Uterus (tissue), 4 donors: ENCODE measurements around the gene PRSS21. TPM values are rescaled to one million over a fixed set of nuclear protein-coding genes. Genes with fewer than 3 reads are reported as not detected.

Experiments used
- DNase-seq, 2 donors: peaks; one replicate each; pipeline ENCODE4 v3.0.0-alpha.2; 2019 to 2020
- H3K27ac ChIP-seq, 2 donors: fragments of 200-600 bp; sonication (generic); 1 replicate in 1 of 2; 2 replicates in 1 of 2; pipeline ENCODE4 v1.5.1; 2016 to 2018
- H3K27me3 ChIP-seq, 2 donors: fragments of 200-600 bp; sonication (generic); one replicate each; pipeline ENCODE4 v1.5.1; 2018 to 2019; ENCODE audit warnings: control low read depth in 1 of 2
- H3K36me3 ChIP-seq, 2 donors: fragments of 200-600 bp; sonication (generic); one replicate each; pipeline ENCODE4 v1.5.1; 2019; ENCODE audit warnings: control low read depth in 1 of 2
- H3K4me1 ChIP-seq, 2 donors: fragments of 200-600 bp; sonication (generic); one replicate each; pipeline ENCODE4 v1.5.1; 2018 to 2019; ENCODE audit warnings: control low read depth in 1 of 2
- H3K4me3 ChIP-seq, 2 donors: fragments of 200-600 bp; sonication (generic); 1 replicate in 1 of 2; 2 replicates in 1 of 2; pipeline ENCODE4 v1.5.1; 2018 to 2019; ENCODE audit warnings: mild to moderate bottlenecking in 1 of 2
- H3K9me3 ChIP-seq, 2 donors: fragments of 200-600 bp; sonication (generic); one replicate each; pipeline ENCODE4 v1.5.1; 2019; ENCODE audit warnings: control low read depth in 1 of 2
- POLR2A ChIP-seq, 2 donors: fragments of 450-650 bp; IDR thresholded peaks; one replicate each; pipeline ENCODE4 v1.6.1; 2016; ENCODE audit warnings: antibody characterized with exemption in 2 of 2, mild to moderate bottlenecking in 1 of 2, moderate library complexity in 1 of 2
- intact Hi-C: fragments of 100-400 bp; cut with DNase I; formaldehyde crosslinking; loops from one replicate; pipeline ENCODE4 v1.15.1; 2023; ENCODE audit warnings: low total_unique reads
- total RNA-seq, 4 donors: library from RNA; depleted of rRNA in 3 of 4; stranded (reverse); fragments of >200 nt in 3 of 4; gene quantifications; one replicate each; pipeline versions ENCODE4 v1.1.0 to v1.2.4, GENCODE V29; 2014 to 2023
- TF ChIP-seq, protein P1 (sequence below), 4 experiments: fragments of 200-600 bp in 2 of 4; fragments of 450-650 bp in 2 of 4; sonication (generic) in 2 of 4; IDR thresholded peaks; one replicate each; pipeline ENCODE4 v1.5.1; 2016 to 2019; ENCODE audit warnings: antibody characterized with exemption in 4 of 4, mild to moderate bottlenecking in 2 of 4, moderate library complexity in 1 of 4
- donor health status: DM: yes; HTN: yes; CAD: no.

The PRSS21 gene
- total RNA-seq, 4 donors from 2014 or later = not detected

DNA sequence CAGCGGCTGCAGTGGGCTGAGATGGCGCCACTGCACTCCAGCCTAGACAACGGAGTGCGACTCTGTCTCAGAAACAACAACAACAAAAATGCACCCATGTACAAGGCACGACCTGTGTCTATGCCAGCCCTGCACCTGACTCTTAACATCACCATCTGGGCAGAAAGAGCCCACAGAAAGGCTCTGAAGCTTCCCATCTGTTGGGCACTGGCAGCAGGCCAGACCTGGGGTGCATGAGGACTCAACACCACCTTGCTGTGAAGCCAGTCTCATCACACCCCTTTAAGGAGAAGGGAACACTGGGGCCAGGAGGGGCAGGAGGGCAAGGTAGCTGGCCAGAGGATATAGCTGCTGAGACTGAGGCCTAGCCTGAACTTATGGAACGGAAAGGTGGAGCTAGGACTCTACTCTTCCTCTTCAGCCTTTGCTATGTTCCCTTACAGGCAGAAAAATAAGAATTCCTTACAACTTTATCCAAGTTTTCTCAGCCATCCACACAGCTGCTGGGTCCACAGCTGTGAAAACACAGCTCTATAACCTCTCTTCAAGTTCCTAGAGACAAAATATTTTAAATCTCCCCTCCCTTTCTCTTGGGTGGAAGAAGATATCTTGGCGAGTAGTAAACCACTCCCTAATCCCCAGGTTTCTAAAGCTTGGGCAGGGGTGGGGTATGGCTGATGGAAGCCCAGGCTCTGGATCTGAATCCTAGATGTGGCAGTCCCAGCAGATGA is 42.7 kb upstream of the PRSS21 start:
- TF ChIP-seq, protein P1, sequence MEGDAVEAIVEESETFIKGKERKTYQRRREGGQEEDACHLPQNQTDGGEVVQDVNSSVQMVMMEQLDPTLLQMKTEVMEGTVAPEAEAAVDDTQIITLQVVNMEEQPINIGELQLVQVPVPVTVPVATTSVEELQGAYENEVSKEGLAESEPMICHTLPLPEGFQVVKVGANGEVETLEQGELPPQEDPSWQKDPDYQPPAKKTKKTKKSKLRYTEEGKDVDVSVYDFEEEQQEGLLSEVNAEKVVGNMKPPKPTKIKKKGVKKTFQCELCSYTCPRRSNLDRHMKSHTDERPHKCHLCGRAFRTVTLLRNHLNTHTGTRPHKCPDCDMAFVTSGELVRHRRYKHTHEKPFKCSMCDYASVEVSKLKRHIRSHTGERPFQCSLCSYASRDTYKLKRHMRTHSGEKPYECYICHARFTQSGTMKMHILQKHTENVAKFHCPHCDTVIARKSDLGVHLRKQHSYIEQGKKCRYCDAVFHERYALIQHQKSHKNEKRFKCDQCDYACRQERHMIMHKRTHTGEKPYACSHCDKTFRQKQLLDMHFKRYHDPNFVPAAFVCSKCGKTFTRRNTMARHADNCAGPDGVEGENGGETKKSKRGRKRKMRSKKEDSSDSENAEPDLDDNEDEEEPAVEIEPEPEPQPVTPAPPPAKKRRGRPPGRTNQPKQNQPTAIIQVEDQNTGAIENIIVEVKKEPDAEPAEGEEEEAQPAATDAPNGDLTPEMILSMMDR (IDR thresholded peaks at IDR 0.05) = no peak
- no peak for TF ChIP-seq POLR2A (IDR thresholded peaks at IDR 0.05)
- DNase-seq = no peak
- Histone ChIP-seq H3K36me3 (no peaks in the 10 kb centered on the region), H3K27ac (no peak overlapping the region), H3K4me3 (no peak overlapping the region), H3K9me3 (no peaks in the 10 kb centered on the region), H3K4me1 (peaks cover 0 to 3% of the 10 kb centered on the region in 2 donors), H3K27me3 (no peaks in the 10 kb centered on the region)
- intact Hi-C loops = no loop called here

DNA sequence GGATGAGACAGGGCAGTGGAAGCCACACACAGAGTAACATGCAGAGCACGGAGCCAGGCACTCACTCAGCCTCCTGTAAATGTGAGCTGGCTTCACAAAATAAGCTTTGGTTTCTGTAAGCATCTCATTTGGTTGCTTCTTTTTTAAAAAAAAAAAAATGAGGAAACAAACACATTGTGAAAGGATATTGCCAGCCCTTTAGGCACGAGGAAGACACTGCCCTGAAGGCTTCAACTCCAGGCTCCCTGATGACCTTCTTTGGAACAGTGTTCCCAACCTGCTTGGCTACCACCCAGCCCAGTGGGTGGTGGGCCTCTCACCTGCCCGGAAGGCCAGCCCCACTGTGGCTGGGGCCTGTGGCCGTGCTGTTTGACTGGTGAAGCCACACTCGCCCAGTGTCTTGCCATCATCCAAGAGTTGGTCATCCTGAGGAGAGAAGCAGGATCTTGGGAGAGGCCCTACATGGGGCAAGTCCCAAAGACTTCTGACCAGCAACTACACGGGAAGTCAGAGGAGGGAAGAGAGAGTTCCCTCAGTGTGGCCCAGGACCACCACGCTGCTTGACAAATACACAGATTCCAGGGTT is 41.8 kb upstream of the PRSS21 start:
- Histone ChIP-seq H3K4me3 (no peak overlapping the region), H3K36me3 (no peaks in the 10 kb centered on the region), H3K27ac (no peak overlapping the region), H3K27me3 (no peaks in the 10 kb centered on the region), H3K9me3 (no peaks in the 10 kb centered on the region), H3K4me1 (no peaks in the 10 kb centered on the region)
- TF ChIP-seq, protein P1 (IDR thresholded peaks at IDR 0.05) = no peak
- TF ChIP-seq POLR2A (IDR thresholded peaks at IDR 0.05) = no peak
- DNase-seq = no peak
- intact Hi-C loops = no loop called here

- intact Hi-C loops = no loop called here
- H3K27ac ChIP-seq = peak overlapping the region; percentile 83 to 100
- no peaks in the 10 kb centered on the region for H3K4me1 ChIP-seq
- peak overlapping the region; percentile 71 to 100 for H3K4me3 ChIP-seq
- H3K27me3 ChIP-seq = no peaks in the 10 kb centered on the region
- TF ChIP-seq, protein P1 (IDR thresholded peaks at IDR 0.05) = no peak
- TF ChIP-seq POLR2A (IDR thresholded peaks at IDR 0.05) = no peak
- DNase-seq = no peak
- no peaks in the 10 kb centered on the region for H3K36me3 ChIP-seq
- no peaks in the 10 kb centered on the region for H3K9me3 ChIP-seq
Observed at GRCh38 chr16:2775765-2776499, 41.1 kb upstream of the PRSS21 start.

GRCh38 chr16:2776500-2777139 is 40.4 kb upstream of the PRSS21 start:
- Histone ChIP-seq H3K4me3 (peak overlapping the region; percentile 71 to 100), H3K9me3 (no peaks in the 10 kb centered on the region), H3K4me1 (no peaks in the 10 kb centered on the region), H3K27me3 (no peaks in the 10 kb centered on the region), H3K27ac (peak overlapping the region; percentile 83 to 100), H3K36me3 (no peaks in the 10 kb centered on the region)
- DNase-seq = peak in 1 of 2 donors; percentile 43
- TF ChIP-seq, protein P1 (IDR thresholded peaks at IDR 0.05) = no peak
- no peak for TF ChIP-seq POLR2A (IDR thresholded peaks at IDR 0.05)
- intact Hi-C loops = no loop called here
